ENCODE measurements around the gene VCAN. TPM values are rescaled to one million over a fixed set of nuclear protein-coding genes. Genes with fewer than 3 reads are reported as not detected.

The VCAN gene
- total RNA-seq, 1 experiment from 2014 or later, result not detected

DNA sequence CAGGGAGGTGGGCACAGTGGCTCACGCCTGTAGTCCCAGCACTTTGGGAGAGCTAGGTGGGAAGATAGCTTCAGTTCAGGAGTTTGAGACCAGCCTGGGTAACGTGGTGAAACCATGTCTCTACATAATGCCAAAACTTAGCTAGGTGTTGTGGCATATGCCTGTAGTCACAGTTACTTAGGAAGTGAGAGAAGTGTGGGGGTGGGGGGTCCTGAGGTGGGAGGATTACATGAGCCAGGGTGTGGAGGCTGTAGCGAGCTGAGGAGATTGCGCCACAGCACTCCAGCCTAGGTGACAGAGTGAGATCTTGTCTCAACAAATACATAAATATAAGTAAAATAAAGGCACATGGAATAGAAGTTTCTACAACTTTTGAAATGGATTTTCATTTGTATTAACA, 23.1 kb downstream of the VCAN start:
- no peak for DNase-seq (ENCODE audit: low spot score)

DNA sequence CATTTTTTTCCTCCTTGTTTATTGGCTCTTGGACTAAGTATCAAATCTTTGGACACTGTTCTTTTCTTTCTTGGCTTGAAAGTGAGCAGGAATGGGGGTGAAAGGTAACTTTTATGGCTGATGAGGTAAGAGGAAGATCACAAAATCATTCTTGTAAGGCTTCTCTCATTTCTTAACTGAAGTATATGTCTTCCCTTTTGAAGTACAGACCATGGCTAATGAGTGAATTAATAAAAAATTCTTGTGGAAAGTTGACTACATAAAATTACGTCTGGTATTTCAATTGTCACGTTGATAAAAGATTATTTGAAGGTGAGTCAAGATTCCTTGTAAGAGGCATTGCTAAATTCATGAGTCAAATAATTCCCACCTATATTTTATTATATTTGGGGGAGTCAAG, 25.1 kb downstream of the VCAN start:
- no peak for DNase-seq (ENCODE audit: low spot score)

- no peak for DNase-seq (ENCODE audit: low spot score)
Measured at GRCh38 chr5:83498585-83498984, 27.0 kb downstream of the VCAN start.

DNA sequence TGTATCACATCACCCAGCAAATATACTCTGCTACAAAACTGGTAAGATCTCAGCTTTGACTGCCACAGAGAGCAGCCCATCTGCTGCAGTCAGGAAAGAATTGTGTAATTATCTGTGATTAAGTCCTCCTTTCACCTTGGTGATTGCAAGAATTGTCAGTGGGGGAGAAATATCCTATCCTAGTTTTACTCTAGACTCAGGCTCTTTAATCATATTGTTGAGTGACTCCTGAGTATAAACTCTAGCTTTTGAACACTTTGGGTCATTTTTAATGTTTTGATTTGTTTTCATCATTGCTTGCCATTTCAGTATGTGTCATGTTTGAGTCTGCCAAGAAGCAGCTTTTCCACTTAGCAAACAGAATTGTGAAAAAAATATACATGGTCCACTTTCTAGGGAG, 32.1 kb downstream of the VCAN start:
- DNase-seq (ENCODE audit: low spot score), result no peak

GRCh38 chr5:83507431-83507830, 35.9 kb downstream of the VCAN start:
- DNase-seq (ENCODE audit: low spot score), result no peak

GRCh38 chr5:83509540-83509939, 38.0 kb downstream of the VCAN start:
- DNase-seq (ENCODE audit: low spot score), result no peak

GRCh38 chr5:83510260-83510659, 38.7 kb downstream of the VCAN start:
- DNase-seq (ENCODE audit: low spot score), result no peak

DNA sequence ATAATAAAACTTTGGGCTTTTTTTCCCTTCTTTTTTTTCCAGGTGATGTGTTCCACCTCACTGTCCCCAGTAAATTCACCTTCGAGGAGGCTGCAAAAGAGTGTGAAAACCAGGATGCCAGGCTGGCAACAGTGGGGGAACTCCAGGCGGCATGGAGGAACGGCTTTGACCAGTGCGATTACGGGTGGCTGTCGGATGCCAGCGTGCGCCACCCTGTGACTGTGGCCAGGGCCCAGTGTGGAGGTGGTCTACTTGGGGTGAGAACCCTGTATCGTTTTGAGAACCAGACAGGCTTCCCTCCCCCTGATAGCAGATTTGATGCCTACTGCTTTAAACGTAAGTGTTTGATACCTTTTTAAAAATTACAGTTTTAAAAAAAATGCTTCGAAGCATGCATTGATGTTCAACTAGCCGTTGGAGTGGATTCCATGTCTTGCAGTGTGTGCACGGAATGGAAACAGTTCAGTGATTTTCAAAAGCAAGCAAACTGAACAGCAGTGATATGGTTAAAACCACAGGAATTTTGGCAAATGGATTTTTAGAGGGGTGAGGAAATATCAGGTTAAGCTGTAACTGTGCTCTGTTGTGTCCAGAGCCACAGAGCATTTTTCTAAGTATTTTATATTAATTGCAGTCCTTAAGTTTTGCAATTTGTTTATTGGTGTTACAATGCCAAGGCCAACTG, 40.7 kb downstream of the VCAN start:
- no peak for DNase-seq (ENCODE audit: low spot score)

- no peak for DNase-seq (ENCODE audit: low spot score)
Measured at GRCh38 chr5:83513081-83513480, 41.5 kb downstream of the VCAN start.

DNA sequence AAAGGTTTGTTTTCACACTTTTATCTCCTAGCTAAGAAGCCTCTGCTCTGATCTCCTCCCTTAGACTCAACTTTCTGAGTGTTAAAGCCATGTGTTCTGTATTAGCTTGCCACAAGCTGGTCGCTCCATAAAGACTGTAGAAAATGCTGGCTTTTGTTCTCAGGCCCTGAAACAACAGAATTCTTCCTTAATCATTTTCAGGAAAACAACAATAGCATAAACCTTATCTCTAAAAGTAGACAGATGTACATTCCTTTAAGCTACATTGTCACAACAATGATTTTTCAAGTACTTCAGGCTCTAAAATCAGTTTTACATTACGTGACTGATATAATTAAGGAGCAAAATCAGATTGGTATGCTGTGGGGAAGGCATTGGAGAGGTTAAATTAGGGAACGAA, 41.9 kb downstream of the VCAN start:
- DNase-seq (ENCODE audit: low spot score), result no peak

DNA sequence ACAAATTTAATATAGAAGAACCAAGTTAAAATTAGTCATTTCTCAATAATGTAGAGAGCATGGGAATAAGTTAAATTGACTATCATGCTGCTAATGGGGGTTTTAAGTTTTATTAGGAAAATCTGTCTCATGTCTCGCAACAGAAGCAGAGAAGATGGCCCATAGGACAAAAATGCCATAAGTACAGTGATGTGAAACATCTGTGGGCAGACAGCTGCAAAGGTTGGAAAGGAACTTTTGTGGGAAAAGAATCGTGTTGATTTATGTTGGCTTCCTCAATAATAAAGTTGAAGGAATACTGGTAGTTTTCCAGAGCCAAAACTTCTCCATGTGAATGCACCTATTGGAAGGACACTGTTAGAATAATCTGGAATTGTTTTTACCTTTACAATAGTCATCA, 44.8 kb downstream of the VCAN start:
- no peak for DNase-seq (ENCODE audit: low spot score)

DNA sequence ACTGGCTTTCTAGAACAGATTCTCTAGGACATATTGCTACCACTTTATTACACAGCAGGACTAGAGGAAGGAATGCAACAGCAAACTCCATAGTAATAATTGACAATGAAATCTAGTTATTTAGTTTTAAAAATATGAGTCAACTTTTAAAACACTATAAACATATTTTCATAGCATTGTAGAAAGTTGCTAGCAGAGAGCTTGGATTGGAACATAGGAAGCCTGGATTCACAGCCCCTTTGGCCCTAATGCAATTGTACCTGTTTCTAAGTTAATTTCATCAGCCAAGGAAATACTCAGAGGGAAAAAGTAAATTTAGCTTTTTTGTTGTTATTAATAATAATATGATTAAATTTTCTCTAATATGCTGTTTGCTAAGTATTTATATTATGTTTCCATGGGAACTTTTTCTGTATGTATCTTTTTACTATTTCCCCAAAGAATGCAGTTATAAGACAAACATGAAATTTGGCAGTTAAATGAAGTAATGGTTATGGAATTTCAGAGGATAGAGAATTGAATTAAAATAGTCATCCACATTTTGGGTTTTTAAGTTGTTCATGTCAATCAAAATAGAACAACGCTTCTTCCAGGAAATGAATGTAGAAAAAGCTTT, 45.6 kb downstream of the VCAN start:
- no peak for DNase-seq (ENCODE audit: low spot score)

- no peak for DNase-seq (ENCODE audit: low spot score)
Measured at GRCh38 chr5:83517688-83518085, 46.1 kb downstream of the VCAN start.

GRCh38 chr5:83518319-83519061, 46.9 kb downstream of the VCAN start:
- DNase-seq (ENCODE audit: low spot score), result no peak

DNA sequence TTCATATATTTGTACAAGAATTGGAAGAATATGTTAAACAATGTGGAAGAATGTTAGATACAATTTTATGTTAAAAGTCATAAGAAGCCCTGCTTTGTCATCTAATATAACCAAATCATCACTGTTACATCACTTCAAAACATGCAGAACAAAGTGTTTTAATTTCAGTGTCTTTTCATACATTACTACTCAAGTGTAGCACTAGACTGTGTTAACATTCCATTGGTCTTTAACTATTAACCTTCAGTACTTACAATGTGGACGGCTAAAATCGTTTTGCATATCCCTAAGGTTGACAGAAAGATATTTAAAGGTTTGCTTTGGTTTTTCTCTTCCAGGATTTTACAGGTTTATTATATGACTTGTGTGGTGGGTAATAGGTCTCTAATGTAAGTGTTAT, 50.9 kb downstream of the VCAN start:
- DNase-seq (ENCODE audit: low spot score), result no peak

- DNase-seq (ENCODE audit: low spot score), result no peak
Measured at GRCh38 chr5:83523929-83524328, 52.4 kb downstream of the VCAN start.

GRCh38 chr5:83524345-83524744, 52.8 kb downstream of the VCAN start:
- DNase-seq (ENCODE audit: low spot score), result no peak

DNA sequence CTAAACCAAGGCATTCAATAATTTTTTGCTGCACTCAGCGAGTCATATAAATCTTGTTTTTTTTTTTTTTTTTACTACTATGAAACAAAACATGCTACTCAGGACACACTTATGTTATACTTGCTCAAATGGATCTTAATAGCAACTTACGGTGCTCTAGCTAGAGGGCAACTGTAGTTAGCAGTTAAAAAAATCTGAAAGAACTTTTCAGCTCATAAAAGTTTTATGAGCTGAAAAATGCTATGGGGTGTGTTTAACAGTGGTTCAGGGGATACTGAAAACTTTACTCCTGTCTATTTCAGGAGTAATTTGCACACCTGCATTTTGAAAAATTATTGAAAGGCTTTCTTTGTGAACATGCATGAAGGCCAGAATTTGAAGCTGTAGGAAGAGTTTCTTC, 53.4 kb downstream of the VCAN start:
- no peak for DNase-seq (ENCODE audit: low spot score)

DNA sequence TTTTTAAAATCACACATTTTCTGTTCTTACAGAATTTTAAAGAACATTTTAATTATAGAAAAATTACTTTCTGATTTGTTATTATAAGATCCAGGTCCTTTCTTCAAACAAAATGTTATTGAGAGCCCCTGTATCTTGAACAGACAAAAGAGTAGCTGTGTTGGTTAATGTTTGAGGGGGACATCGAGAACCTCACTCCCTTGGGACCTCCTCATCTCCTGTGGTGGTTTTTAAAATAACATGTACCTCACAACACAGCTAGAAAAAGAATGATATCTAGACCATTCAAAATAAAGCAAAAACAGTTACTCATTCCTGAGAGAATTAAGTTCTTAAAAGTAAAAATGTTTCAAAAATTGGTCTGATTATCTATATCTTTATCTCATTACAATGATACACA, 54.7 kb downstream of the VCAN start:
- DNase-seq (ENCODE audit: low spot score), result no peak

GRCh38 chr5:83527221-83527620, 55.7 kb downstream of the VCAN start:
- DNase-seq (ENCODE audit: low spot score), result no peak

DNA sequence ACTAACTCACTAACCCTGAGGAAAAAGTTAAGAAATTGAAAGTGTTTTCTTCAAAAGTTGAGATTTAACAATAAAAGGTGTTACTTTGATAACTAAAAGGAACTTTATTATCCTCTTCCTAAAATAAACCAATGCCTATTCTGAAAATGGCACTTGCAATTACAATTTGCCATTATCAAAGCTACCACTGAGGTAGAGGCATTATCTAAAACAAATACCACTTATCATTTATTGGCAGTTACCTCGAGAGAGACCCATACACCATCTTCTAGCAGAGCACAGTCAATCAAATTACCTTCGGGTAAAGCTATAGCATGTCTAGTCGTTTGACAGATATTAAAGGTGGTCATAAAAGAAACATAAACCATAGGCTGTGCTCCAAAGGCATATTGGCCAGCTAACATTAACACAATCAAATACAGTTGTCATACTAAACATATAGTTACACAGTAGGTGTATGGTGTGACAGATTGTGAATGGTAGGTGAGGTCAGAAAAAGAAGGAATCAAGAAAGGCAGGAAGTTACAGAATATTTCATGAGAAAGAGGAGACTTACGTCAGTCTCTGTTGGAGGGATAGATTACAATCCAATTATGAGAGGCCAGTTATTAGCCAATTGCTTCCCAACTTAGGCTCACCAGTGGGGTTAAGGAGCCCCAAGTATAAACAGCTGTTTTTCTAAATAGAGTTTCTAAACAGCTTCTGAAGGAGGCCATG, 56.3 kb downstream of the VCAN start:
- DNase-seq (ENCODE audit: low spot score), result no peak

GRCh38 chr5:83528439-83528769, 56.9 kb downstream of the VCAN start:
- no peak for DNase-seq (ENCODE audit: low spot score)

- DNase-seq (ENCODE audit: low spot score), result no peak
Measured at GRCh38 chr5:83530193-83530592, 58.6 kb downstream of the VCAN start.

All from HT-29 (cell line).